ENCODE data around the gene EMC8. TPM values are rescaled to one million over a fixed set of nuclear protein-coding genes. Genes with fewer than 3 reads are reported as not detected.

EMC8 gene
- total RNA-seq, 2 donors from 2014 or later = 30.2 to 38.8 TPM

DNA sequence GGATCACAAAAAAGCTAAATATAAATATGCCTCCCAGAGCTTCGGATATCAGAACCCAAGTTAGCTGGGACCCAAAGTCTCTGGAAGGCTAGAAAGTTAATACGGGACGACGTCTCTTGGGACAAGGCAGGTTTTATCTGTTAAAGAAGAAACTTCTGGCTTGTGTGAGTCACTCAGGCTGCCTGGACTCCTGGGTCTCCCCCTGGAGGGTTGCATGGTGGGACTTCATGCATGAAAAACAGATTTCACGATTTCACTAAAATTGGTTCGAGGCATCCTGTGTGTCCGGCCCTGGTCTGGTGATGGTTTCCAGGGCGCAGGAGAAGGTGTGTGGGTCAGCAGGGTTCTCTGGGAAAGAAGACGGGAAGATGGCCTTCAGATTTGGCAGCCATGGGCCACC is 47.1 kb upstream of the EMC8 start:
- no peaks in the 10 kb centered on the region for H3K36me3 ChIP-seq
- intact Hi-C loops (cut with DNase I) = no loop called here
- 95% methylated on average over 9 of the region's 9 CpGs for WGBS
- peaks cover 8% of the 10 kb centered on the region for H3K27me3 ChIP-seq (replicated peaks; ENCODE audit: insufficient read depth)
- DNase-seq (ENCODE audit: low spot score) = no peak
- H3K27ac ChIP-seq = no peak overlapping the region
- TF ChIP-seq POLR2A (IDR thresholded peaks at IDR 0.05) (no peak), POLR2AphosphoS5 (IDR thresholded peaks at IDR 0.05) (no peak)
- no peak overlapping the region for H3K4me3 ChIP-seq
- no peaks in the 10 kb centered on the region for H3K4me1 ChIP-seq (replicated peaks)
- no peaks in the 10 kb centered on the region for H3K9me3 ChIP-seq

- Histone ChIP-seq H3K9me3 (no peaks in the 10 kb centered on the region), H3K4me1 (replicated peaks) (no peaks in the 10 kb centered on the region), H3K4me3 (no peak overlapping the region), H3K36me3 (no peaks in the 10 kb centered on the region), H3K27ac (no peak overlapping the region), H3K27me3 (replicated peaks; ENCODE audit: insufficient read depth) (peaks cover 5% of the 10 kb centered on the region)
- 74% methylated on average over 20 of the region's 20 CpGs for WGBS
- intact Hi-C loops (cut with DNase I) = no loop called here
- no peak for TF ChIP-seq CTCF (IDR thresholded peaks at IDR 0.05)
- no peak for TF ChIP-seq POLR2AphosphoS5 (IDR thresholded peaks at IDR 0.05)
- TF ChIP-seq POLR2A (IDR thresholded peaks at IDR 0.05) = no peak
- no peak for DNase-seq (ENCODE audit: low spot score)
These were observed 45.9 kb upstream of the EMC8 start for GRCh38 chr16:85845266-85845665.

GRCh38 chr16:85844786-85845185 is 45.4 kb upstream of the EMC8 start:
- H3K9me3 ChIP-seq = no peaks in the 10 kb centered on the region
- no peaks in the 10 kb centered on the region for H3K4me1 ChIP-seq (replicated peaks)
- WGBS = 15% methylated on average over 15 of the region's 15 CpGs
- no peak for DNase-seq (ENCODE audit: low spot score)
- no peaks in the 10 kb centered on the region for H3K36me3 ChIP-seq
- intact Hi-C loops (cut with DNase I) = no loop called here
- no peak overlapping the region for H3K27ac ChIP-seq
- H3K27me3 ChIP-seq (replicated peaks; ENCODE audit: insufficient read depth) = peaks cover 5% of the 10 kb centered on the region
- TF ChIP-seq POLR2A (IDR thresholded peaks at IDR 0.05) (no peak), POLR2AphosphoS5 (IDR thresholded peaks at IDR 0.05) (no peak), CTCF (IDR thresholded peaks at IDR 0.05) (no peak)
- no peak overlapping the region for H3K4me3 ChIP-seq

DNA sequence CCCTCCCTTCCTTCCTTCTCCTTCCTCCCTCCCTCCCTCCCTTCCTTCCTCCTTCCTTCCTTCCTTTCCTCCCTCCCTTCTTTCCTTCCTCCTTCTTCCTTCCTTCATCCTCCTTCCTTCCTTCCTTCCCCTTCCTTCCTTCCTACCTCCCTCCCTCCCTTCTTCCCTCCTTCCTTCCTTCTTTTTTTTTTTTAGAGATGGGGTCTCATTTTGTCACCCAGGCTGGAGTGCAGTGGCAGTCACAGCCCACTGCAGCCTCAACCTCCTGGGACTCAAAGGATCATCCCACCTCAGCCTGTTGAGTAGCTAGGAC is 44.8 kb upstream of the EMC8 start:
- TF ChIP-seq POLR2A (IDR thresholded peaks at IDR 0.05) (no peak), POLR2AphosphoS5 (IDR thresholded peaks at IDR 0.05) (no peak), CTCF (IDR thresholded peaks at IDR 0.05) (no peak)
- DNase-seq (ENCODE audit: low spot score) = no peak
- H3K27ac ChIP-seq = no peak overlapping the region
- H3K9me3 ChIP-seq = no peaks in the 10 kb centered on the region
- intact Hi-C loops (cut with DNase I) = no loop called here
- H3K27me3 ChIP-seq (replicated peaks; ENCODE audit: insufficient read depth) = peaks cover 5% of the 10 kb centered on the region
- H3K4me3 ChIP-seq = no peak overlapping the region
- no peaks in the 10 kb centered on the region for H3K4me1 ChIP-seq (replicated peaks)
- no peaks in the 10 kb centered on the region for H3K36me3 ChIP-seq

DNA sequence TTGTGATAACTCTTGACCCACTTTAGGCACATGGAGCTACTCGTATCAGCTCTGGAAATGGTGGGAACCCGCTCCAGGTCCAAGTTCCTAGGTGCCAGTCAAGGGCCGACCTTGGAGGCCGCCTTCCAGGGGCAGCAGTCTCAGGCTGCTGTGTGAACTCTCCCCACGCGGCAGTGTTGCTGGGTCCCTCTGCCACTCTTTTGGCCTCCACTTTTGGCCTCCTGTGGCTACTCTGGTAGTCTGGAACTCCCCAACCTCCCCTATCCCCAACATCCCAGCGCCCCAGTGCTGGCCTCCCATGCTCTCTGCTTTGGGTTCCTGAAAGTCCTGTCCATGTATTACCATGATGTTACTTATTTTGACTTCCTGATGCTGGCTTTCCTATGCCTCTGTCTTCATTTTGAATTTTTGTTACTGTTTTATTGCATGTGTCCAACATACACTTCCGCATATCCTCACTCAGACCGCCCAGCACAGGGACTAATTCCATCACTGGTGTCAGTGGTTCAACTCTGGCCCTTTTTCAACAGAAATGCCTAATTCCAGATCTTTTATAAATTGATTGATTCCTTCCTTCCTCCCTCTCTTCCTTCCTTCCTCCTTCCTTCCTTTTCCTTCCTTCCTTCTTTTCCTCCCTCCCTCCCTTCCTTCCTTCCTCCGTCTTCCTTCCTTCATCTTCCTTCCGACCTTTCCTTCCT is 44.3 kb upstream of the EMC8 start:
- Histone ChIP-seq H3K9me3 (no peaks in the 10 kb centered on the region), H3K27ac (no peak overlapping the region), H3K36me3 (no peaks in the 10 kb centered on the region), H3K27me3 (replicated peaks; ENCODE audit: insufficient read depth) (peaks cover 5% of the 10 kb centered on the region), H3K4me1 (replicated peaks) (no peaks in the 10 kb centered on the region), H3K4me3 (no peak overlapping the region)
- DNase-seq (ENCODE audit: low spot score) = no peak
- WGBS = 91% methylated on average over 11 of the region's 11 CpGs
- no peak for TF ChIP-seq CTCF (IDR thresholded peaks at IDR 0.05)
- no peak for TF ChIP-seq POLR2A (IDR thresholded peaks at IDR 0.05)
- TF ChIP-seq POLR2AphosphoS5 (IDR thresholded peaks at IDR 0.05) = no peak
- intact Hi-C loops (cut with DNase I) = no loop called here
